NCI-H128 (cell line): ENCODE results near the gene PCDHGA10.
"Not testable (repeated sequence)": the region's sequence is repeated elsewhere in the genome, so short reads cannot be mapped to it uniquely, and the experiment has no call there.

Source experiments
- DNase-seq: peaks from one replicate; lab custom pipeline; 2025; ENCODE audit not compliant: unreplicated experiment; lab: John Stamatoyannopoulos, UW

PCDHGA10 gene

GRCh38 chr5:141412854-141413539 is at the start of gene PCDHGA10:
TSS of gene PCDHGA10 (plus strand) at chr5:141412987. CDS start at chr5:141413176, 189 bp downstream.
- no peak for DNase-seq

DNA sequence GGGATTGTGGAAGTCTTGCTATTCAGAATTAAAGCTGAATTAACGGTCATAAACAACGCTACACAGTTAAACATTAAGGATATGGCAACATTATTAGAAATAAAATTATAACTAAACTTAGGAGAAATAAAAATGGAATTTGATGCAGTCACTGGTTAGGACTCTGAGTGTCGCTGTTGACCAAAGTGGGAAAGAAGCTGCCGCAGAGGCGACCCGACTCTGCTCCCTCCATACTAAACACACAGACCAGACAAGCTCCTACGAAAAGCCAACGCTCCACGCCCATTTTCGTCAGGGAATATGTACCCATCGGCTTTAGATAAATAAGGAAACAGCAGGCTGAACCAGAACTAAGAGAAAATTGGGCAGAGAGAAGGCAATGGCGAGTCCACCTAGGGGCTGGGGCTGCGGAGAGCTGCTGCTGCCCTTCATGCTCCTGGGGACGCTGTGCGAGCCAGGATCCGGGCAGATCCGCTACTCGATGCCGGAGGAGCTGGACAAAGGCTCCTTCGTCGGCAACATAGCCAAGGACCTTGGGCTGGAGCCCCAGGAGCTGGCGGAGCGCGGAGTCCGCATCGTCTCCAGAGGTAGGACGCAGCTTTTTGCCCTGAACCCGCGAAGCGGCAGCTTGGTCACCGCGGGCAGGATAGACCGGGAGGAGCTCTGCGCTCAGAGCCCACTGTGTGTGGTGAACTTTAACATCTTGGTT is 48.7 kb upstream of the PCDHGA10 start, which contains the start of gene PCDHGA5:
Gene PCDHGA5 (plus strand): TSS at position 211 of the 709 bp plus-strand sequence. CDS start 169 bp downstream, at position 380.
- no peak for DNase-seq

DNA sequence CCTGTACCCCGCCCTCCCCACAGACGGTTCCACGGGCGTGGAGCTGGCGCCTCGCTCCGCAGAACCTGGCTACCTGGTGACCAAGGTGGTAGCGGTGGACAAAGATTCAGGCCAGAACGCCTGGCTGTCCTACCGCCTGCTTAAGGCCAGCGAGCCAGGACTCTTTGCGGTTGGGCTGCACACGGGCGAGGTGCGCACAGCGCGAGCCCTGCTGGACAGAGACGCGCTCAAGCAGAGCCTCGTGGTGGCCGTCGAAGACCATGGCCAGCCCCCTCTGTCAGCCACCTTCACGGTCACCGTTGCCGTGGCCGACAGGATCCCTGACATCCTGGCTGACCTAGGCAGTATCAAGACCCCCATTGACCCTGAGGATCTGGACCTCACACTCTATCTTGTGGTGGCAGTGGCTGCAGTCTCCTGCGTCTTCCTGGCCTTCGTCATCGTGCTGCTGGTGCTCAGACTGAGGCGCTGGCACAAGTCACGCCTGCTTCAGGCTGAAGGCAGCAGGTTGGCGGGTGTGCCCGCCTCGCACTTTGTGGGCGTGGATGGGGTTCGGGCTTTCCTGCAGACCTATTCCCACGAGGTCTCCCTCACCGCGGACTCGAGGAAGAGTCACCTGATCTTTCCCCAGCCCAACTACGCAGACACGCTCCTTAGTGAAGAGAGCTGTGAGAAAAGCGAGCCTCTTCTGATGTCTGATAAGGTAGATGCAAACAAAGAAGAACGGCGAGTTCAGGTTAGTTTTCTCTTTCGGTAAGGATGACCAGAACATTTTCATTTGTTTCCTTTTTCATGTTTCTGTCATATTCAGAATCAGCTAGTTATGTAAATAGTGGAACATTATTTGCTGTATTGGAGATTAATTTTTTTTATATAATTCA is 46.5 kb upstream of the PCDHGA10 start:
- DNase-seq = no peak

- DNase-seq = no peak
Measured at GRCh38 chr5:141369994-141370848, 42.6 kb upstream of the PCDHGA10 start, which contains the start of gene PCDHGB3. TSS of gene PCDHGB3 (plus strand) at chr5:141370242. CDS start at chr5:141370395, 153 bp downstream.

- no peak for DNase-seq
Measured at GRCh38 chr5:141371572-141372475, 41.0 kb upstream of the PCDHGA10 start.

- DNase-seq = no peak
Measured at GRCh38 chr5:141373673-141374317, 39.0 kb upstream of the PCDHGA10 start, which contains the start of gene PCDHGA6. TSS of gene PCDHGA6 (plus strand) at chr5:141373891. CDS start at chr5:141374084, 193 bp downstream.

DNA sequence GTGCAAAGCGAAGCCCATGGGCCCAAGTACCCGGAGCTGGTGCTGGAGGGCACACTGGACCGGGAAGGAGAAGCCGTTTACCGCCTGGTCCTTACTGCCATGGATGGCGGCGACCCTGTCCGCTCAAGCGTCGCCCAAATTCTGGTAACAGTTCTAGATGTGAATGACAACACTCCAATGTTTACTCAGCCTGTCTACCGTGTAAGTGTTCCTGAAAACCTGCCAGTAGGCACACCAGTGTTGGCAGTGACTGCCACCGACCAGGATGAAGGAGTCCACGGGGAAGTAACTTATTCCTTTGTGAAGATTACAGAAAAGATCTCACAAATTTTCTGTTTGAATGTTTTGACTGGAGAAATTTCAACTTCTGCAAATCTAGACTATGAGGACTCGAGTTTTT is 38.2 kb upstream of the PCDHGA10 start:
- no peak for DNase-seq

GRCh38 chr5:141375444-141376155 is 37.2 kb upstream of the PCDHGA10 start:
- not testable (repeated sequence) for DNase-seq

DNA sequence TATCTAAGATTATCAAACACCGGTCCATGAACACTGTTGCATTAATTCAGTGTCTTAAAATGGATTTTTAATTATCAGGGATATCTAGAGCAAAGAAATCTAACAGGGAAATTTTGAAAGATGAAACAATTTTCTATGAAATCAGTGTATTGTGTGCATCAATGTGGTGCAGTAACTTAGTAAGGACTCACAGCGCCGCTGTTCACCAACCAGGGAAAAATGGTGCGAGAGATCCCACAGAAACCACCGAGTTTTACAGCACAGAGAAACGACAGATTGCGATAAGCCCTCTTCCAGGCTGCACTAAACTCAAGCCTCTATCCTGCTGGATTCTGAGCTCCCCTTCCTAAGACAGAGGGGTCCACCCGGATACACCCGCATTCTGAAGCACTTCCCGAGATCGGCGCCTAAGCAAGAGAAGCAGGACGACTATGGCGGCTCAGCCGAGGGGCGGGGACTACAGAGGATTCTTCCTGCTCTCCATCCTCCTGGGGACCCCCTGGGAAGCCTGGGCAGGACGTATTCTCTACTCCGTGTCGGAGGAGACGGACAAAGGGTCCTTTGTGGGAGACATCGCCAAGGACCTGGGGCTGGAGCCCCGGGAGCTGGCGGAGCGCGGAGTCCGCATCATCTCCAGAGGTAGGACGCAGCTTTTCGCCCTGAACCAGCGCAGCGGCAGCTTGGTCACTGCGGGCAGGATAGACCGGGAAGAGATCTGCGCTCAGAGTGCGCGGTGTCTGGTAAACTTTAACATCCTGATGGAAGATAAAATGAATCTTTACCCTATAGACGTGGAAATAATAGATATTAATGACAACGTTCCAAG is 30.1 kb upstream of the PCDHGA10 start, which contains the start of gene PCDHGA7:
Gene PCDHGA7 (plus strand): TSS at position 274 of the 826 bp plus-strand sequence. CDS start 158 bp downstream, at position 432.
- no peak for DNase-seq

- no peak for DNase-seq
Measured at GRCh38 chr5:141383345-141383744, 29.4 kb upstream of the PCDHGA10 start.

DNA sequence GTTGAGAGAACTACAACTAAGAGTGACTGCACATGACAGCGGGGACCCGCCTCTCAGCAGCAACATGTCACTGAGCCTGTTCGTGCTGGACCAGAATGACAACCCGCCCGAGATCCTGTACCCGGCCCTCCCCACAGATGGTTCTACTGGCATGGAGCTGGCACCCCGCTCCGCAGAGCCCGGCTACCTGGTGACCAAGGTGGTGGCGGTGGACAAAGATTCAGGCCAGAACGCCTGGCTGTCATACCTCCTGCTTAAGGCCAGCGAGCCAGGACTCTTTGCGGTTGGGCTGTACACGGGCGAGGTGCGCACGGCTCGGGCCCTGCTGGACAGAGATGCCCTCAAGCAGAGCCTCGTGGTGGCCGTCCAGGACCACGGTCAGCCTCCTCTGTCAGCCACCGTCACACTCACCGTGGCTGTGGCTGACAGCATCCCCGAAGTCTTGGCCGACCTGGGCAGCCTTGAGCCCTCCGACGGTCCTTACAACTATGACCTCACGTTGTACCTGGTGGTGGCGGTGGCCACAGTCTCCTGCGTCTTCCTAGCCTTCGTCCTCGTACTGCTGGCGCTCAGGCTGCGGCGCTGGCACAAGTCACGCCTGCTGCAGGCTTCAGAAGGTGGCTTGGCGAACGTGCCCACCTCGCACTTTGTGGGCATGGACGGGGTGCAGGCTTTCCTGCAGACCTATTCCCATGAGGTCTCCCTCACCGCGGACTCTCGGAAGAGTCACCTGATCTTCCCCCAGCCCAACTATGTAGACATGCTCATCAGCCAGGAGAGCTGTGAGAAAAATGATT is 28.1 kb upstream of the PCDHGA10 start:
- DNase-seq = no peak

GRCh38 chr5:141387557-141388311 is 25.1 kb upstream of the PCDHGA10 start, which contains the start of gene PCDHGB4:
TSS of gene PCDHGB4 (plus strand) at chr5:141387698. CDS start at chr5:141387885, 187 bp downstream.
- not testable (repeated sequence) for DNase-seq

GRCh38 chr5:141388661-141389060 is 24.1 kb upstream of the PCDHGA10 start:
- no peak for DNase-seq

- DNase-seq = no peak
Measured at GRCh38 chr5:141389153-141390042, 23.4 kb upstream of the PCDHGA10 start.
